ENCODE results near the gene ABHD6. TPM values are rescaled to one million over a fixed set of nuclear protein-coding genes. Genes with fewer than 3 reads are reported as not detected.
"Not testable (repeated sequence)": the region's sequence is repeated elsewhere in the genome, so short reads cannot be mapped to it uniquely, and the experiment has no call there.

ABHD6 gene
- total and polyA plus RNA-seq, 9 of the 15 experiments (the other 6 are each of a cell fraction or from before 2014, with no cell fraction given), result 0.53 to 3.6 (median 2.5) TPM

DNA sequence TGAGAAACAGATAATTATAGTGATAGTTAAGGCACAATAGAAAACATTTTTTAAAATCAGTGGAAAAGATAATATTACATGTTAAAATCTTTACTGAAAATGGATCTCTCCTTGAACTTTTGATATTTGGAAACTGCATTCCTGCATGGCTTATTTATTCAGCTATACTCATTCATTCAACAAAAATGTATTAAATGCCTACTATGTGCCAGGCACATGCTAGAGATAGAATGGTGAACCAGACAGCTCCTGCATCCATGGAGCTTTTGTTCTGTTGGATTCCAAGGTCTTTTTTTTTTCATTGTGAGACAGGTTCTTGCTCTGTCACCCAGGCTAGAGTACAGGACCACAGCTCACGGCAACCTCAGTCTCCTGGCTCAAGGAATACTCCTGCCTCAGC lies 99.6 kb downstream of the ABHD6 start:
- H3K9ac ChIP-seq (ENCODE audit: insufficient read depth in 1 of 2, low read depth in 2 of 2, low read length in 2 of 2), result no peak overlapping the region
- no peaks in the 10 kb centered on the region for H3K9me3 ChIP-seq (replicated peaks; ENCODE audit: control insufficient read depth, insufficient read depth, low read depth, low read length)
- H3K4me2 ChIP-seq (ENCODE audit: insufficient read depth, low read length), result no peak overlapping the region
- H2AFZ ChIP-seq (ENCODE audit: low read depth, low read length), result no peak overlapping the region
- BruUV-seq (replicated peaks), result no TSS peak
- ATAC-seq, result no peak
- H3K4me3 ChIP-seq, result no peak overlapping the region
- intact Hi-C loops (cut with micrococcal nuclease) (no loop called here), in situ Hi-C loops (cut with MboI) (no loop called here)
- no peak overlapping the region for H3K27ac ChIP-seq (ENCODE audit: extremely low read depth, low read depth, low read length)
- peak; percentile 66; the same call in 1 of the 2 replicates for TF ChIP-seq ZKSCAN1 (IDR thresholded peaks at IDR 0.05; ENCODE audit: low read depth, low read length)
- TF ChIP-seq STAG1 (CRISPR knock-in tag; IDR thresholded peaks at IDR 0.05; ENCODE audit: borderline replicate concordance), result no peak
- TF ChIP-seq, protein P1, sequence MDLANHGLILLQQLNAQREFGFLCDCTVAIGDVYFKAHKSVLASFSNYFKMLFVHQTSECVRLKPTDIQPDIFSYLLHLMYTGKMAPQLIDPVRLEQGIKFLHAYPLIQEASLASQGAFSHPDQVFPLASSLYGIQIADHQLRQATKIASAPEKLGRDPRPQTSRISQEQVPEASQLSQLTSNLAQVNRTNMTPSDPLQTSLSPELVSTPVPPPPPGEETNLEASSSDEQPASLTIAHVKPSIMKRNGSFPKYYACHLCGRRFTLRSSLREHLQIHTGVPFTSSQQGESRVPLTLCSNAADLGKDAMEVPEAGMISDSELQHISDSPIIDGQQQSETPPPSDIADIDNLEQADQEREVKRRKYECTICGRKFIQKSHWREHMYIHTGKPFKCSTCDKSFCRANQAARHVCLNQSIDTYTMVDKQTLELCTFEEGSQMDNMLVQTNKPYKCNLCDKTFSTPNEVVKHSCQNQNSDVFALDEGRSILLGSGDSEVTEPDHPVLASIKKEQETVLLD (IDR thresholded peaks at IDR 0.05), result no peak
- peaks cover 28% of the 10 kb centered on the region for H3K79me2 ChIP-seq (ENCODE audit: control insufficient read depth, insufficient read depth, low read length)
- FAIRE-seq, result no peak
- CTCF ChIA-PET (ENCODE audit: low intra/inter-chr PET ratio), result no interaction called here
- no peaks in the 10 kb centered on the region for H4K20me1 ChIP-seq (replicated peaks; ENCODE audit: control insufficient read depth, insufficient read depth, low read length)
- no peaks in the 10 kb centered on the region for H3K27me3 ChIP-seq (ENCODE audit: control insufficient read depth in 2 of 2, insufficient read depth in 2 of 2, low read length in 2 of 2)
- DNase-seq (ENCODE audit: extremely low read depth in 1 of 4, low spot score in 3 of 4), result no peak
- POLR2A ChIA-PET, result interaction anchor here (1.0 kb wide), 1 partner anchor 13 kb away, joined by 3 read pairs; no protein-coding TSS in a partner anchor
- peaks cover 14 to 16% of the 10 kb centered on the region in 2 experiments; a peak in 4 of 5 replicates for H3K4me1 ChIP-seq (replicated peaks in 1 of 2; ENCODE audit: control insufficient read depth in 2 of 2, insufficient read depth in 2 of 2, low read length in 2 of 2)
- 83% methylated on average over 1 of the region's 1 CpG for WGBS (ENCODE audit: insufficient coverage, low coverage, missing lambda C conversion rate)
- no peaks in the 10 kb centered on the region for H3K9me1 ChIP-seq (ENCODE audit: control insufficient read depth, insufficient read depth, low read length)
- H3K36me3 ChIP-seq (ENCODE audit: control insufficient read depth, insufficient read depth, low read length), result no peaks in the 10 kb centered on the region

DNA sequence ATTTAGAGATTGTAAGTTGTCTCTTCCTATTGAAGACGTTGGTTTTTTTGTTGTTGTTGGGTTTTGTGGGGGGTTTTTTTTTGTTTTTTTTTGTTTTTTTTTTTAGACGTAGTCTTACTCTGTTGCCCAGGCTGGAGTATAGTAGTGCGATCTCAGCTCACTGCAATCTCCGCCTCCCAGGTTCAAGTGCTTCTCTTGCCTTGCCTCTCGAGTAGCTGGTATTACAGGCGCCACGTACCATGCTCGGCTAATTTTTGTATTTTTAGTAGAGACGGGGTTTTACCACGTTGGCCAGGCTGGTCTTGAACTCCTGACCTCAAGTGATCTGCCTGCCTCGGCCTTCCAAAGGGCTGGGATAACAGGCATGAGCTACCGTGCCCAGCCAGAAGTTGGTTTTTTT lies 101.6 kb downstream of the ABHD6 start:
- DNase-seq (ENCODE audit: extremely low read depth in 1 of 4, low spot score in 3 of 4); H3K9me1 ChIP-seq (ENCODE audit: control insufficient read depth, insufficient read depth, low read length); BruUV-seq (replicated peaks); H3K27me3 ChIP-seq (ENCODE audit: control insufficient read depth in 2 of 2, insufficient read depth in 2 of 2, low read length in 2 of 2); H3K36me3 ChIP-seq (ENCODE audit: control insufficient read depth, insufficient read depth, low read length); H4K20me1 ChIP-seq (replicated peaks; ENCODE audit: control insufficient read depth, insufficient read depth, low read length); in situ Hi-C loops (cut with MboI); H3K4me2 ChIP-seq (ENCODE audit: insufficient read depth, low read length); intact Hi-C loops (cut with micrococcal nuclease); H2AFZ ChIP-seq (ENCODE audit: low read depth, low read length); CTCF ChIA-PET (ENCODE audit: low intra/inter-chr PET ratio); FAIRE-seq; ATAC-seq; H3K4me3 ChIP-seq; H3K9me3 ChIP-seq (replicated peaks; ENCODE audit: control insufficient read depth, insufficient read depth, low read depth, low read length); H3K27ac ChIP-seq (ENCODE audit: extremely low read depth, low read depth, low read length); H3K9ac ChIP-seq (ENCODE audit: insufficient read depth in 1 of 2, low read depth in 2 of 2, low read length in 2 of 2): not testable (repeated sequence)
- POLR2A ChIA-PET, result interaction anchor here (0.9 to 1.3 kb wide), 2 partner anchors 10 to 13 kb away, joined by 3 read pairs; no protein-coding TSS in a partner anchor
- Histone ChIP-seq H3K79me2 (ENCODE audit: control insufficient read depth, insufficient read depth, low read length) (peaks cover 16% of the 10 kb centered on the region), H3K4me1 (replicated peaks in 1 of 2; ENCODE audit: control insufficient read depth in 2 of 2, insufficient read depth in 2 of 2, low read length in 2 of 2) (peaks cover 4 to 11% of the 10 kb centered on the region in 2 experiments; a peak in 3 of 5 replicates)
- WGBS (ENCODE audit: insufficient coverage, low coverage, missing lambda C conversion rate), result 91% methylated on average over 8 of the region's 12 CpGs

Data from K562 (cell line).